Osteoblast (primary cell): ENCODE measurements around the gene FOS. TPM values are rescaled to one million over a fixed set of nuclear protein-coding genes. Genes with fewer than 3 reads are reported as not detected.

Experiments
- DNase-seq: peaks from one replicate; pipeline ENCODE4 v3.0.0; 2011; ENCODE audit warnings: low spot score, mixed read lengths; ENCODE audit not compliant: insufficient read length; ENCODE audit errors: missing footprints
- H2AFZ ChIP-seq: 2 replicates; pipeline ENCODE4 v1.6.0; 2011; ENCODE audit warnings: mild to moderate bottlenecking, low read length
- H3K27ac ChIP-seq: 2 replicates; pipeline ENCODE4 v1.5.1; 2011; ENCODE audit warnings: mild to moderate bottlenecking, low read depth, low read length, moderate library complexity
- H3K27me3 ChIP-seq: 2 replicates; pipeline ENCODE4 v1.6.0; 2012; ENCODE audit warnings: mild to moderate bottlenecking, control low read depth, inconsistent platforms, low read length, moderate library complexity; ENCODE audit not compliant: insufficient read depth
- H3K36me3 ChIP-seq: 2 replicates; pipeline ENCODE4 v1.5.1; 2011; ENCODE audit warnings: mild to moderate bottlenecking, low read length, control low read depth, moderate library complexity; ENCODE audit not compliant: insufficient read depth
- H3K4me1 ChIP-seq: 2 replicates; pipeline ENCODE4 v1.5.1; 2011; ENCODE audit warnings: mild to moderate bottlenecking, low read length, control low read depth, moderate library complexity; ENCODE audit not compliant: insufficient read depth
- H3K4me2 ChIP-seq: 2 replicates; pipeline ENCODE4 v1.6.0; 2011; ENCODE audit warnings: mild to moderate bottlenecking, low read length; ENCODE audit not compliant: insufficient read depth
- H3K4me3 ChIP-seq: fragments of 200-600 bp; sonication (generic); 3 replicates; pipeline ENCODE4 v1.5.1; 2012; ENCODE audit warnings: mild to moderate bottlenecking, low read length, inconsistent platforms; ENCODE audit not compliant: insufficient read depth
- H3K79me2 ChIP-seq: 2 replicates; pipeline ENCODE4 v1.6.0; 2012; ENCODE audit warnings: mild to moderate bottlenecking, low read length, control low read depth, inconsistent platforms; ENCODE audit not compliant: insufficient read depth
- H3K9me3 ChIP-seq: 2 replicates; pipeline ENCODE4 v1.5.1; 2011; ENCODE audit warnings: low read depth, low read length, control low read depth
- H4K20me1 ChIP-seq: 2 replicates; pipeline ENCODE4 v1.6.0; 2012; ENCODE audit warnings: mild to moderate bottlenecking, low read length, control low read depth; ENCODE audit not compliant: insufficient read depth
- CTCF ChIP-seq: IDR thresholded peaks from 2 replicates; pipeline ENCODE4 v1.5.1; 2011; ENCODE audit warnings: mild to moderate bottlenecking, low read depth, low read length, moderate library complexity; ENCODE audit errors: extremely low read depth
- total RNA-seq: library from RNA; depleted of rRNA; stranded (reverse); fragments of >200 nt; gene quantifications from 2 replicates; pipeline ENCODE4 v1.2.3, GENCODE V29; 2012

FOS gene
- total RNA-seq, 1 donor: 42.3 TPM

DNA sequence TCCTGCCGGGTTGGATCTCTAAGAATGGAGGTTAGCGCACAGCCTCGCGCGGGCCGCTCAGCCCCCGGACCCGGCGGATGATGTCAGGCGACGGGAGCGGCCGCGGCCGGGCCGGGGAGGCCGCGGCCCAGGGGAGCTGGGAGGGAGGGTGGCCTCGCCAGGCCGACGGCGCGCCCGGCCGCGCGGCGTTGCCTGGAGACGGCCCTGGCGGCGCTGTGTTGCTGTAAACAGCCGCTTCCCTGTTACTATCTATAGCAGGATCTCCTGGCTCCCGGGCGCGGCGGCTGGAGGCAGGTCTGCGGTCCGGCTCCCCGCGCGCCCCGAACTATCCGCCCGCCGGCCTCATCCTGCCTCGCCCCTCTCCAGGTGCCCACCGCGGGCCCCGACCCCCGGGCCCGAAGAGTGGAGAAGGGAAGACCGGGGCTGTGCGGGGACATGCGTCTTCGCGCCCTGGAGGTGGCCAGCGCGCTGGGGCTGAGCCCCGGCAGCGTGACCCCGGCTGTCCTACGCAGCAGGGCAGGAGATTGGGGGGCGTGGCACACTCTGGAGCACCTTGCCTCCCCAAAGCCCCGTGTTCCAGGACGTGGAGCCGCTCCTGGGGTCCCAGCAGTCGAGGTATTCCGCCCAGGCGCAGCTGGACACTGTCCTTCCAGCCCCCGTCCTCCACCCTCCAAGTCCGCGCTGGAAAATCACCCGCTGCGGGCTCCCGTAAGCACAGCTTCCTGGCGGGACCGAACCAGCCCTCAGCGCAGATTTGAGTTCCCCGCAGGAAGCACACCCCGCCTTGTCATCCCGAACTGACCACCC lies 1.4 kb upstream of the FOS start:
- no peak for TF ChIP-seq CTCF
- Histone ChIP-seq H3K79me2 (peaks cover 26% of the 10 kb centered on the region), H3K4me3 (peak overlapping the region; percentile 95), H3K9me3 (no peaks in the 10 kb centered on the region), H3K27ac (peak overlapping the region; percentile 99), H3K36me3 (peaks cover 25% of the 10 kb centered on the region), H3K4me1 (peaks cover 39% of the 10 kb centered on the region), H3K4me2 (peak overlapping the region; percentile 99), H3K27me3 (no peaks in the 10 kb centered on the region), H4K20me1 (peaks cover 29% of the 10 kb centered on the region), H2AFZ (peak overlapping the region; percentile 71)
- peak; percentile 97 for DNase-seq

DNA sequence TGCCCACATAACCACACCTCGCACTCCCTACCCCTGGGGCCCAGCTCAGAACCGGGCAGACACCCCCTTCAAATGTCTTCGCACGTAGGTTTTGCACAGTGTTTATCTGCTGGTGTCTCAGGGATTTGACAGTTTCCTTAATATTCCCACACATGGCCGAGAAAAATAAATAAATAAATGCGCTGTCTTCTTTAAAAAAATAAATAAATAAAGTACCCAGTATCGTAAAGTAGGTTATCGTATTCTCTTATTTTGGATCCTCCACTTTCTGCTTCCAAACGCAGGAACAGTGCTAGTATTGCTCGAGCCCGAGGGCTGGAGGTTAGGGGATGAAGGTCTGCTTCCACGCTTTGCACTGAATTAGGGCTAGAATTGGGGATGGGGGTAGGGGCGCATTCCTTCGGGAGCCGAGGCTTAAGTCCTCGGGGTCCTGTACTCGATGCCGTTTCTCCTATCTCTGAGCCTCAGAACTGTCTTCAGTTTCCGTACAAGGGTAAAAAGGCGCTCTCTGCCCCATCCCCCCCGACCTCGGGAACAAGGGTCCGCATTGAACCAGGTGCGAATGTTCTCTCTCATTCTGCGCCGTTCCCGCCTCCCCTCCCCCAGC lies 710 bp upstream of the FOS start:
- peak overlapping the region; percentile 99 for H3K27ac ChIP-seq
- peak; percentile 85 for DNase-seq
- H3K27me3 ChIP-seq: no peaks in the 10 kb centered on the region
- H3K4me3 ChIP-seq: peak overlapping the region; percentile 95
- H3K4me1 ChIP-seq: peaks cover 39% of the 10 kb centered on the region
- H3K4me2 ChIP-seq: peak overlapping the region; percentile 99
- H2AFZ ChIP-seq: peak overlapping the region; percentile 71
- H3K9me3 ChIP-seq: no peaks in the 10 kb centered on the region
- H3K79me2 ChIP-seq: peaks cover 26% of the 10 kb centered on the region
- H3K36me3 ChIP-seq: peaks cover 25% of the 10 kb centered on the region
- TF ChIP-seq CTCF: no peak
- peaks cover 29% of the 10 kb centered on the region for H4K20me1 ChIP-seq

DNA sequence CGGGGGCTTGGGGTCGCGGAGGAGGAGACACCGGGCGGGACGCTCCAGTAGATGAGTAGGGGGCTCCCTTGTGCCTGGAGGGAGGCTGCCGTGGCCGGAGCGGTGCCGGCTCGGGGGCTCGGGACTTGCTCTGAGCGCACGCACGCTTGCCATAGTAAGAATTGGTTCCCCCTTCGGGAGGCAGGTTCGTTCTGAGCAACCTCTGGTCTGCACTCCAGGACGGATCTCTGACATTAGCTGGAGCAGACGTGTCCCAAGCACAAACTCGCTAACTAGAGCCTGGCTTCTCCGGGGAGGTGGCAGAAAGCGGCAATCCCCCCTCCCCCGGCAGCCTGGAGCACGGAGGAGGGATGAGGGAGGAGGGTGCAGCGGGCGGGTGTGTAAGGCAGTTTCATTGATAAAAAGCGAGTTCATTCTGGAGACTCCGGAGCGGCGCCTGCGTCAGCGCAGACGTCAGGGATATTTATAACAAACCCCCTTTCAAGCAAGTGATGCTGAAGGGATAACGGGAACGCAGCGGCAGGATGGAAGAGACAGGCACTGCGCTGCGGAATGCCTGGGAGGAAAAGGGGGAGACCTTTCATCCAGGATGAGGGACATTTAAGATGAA lies 630 bp downstream of the FOS start:
- no peaks in the 10 kb centered on the region for H3K9me3 ChIP-seq
- DNase-seq: peak; percentile 92
- peak overlapping the region; percentile 99 for H3K4me2 ChIP-seq
- TF ChIP-seq CTCF: no peak
- peaks cover 28% of the 10 kb centered on the region for H3K4me1 ChIP-seq
- peaks cover 25% of the 10 kb centered on the region for H3K36me3 ChIP-seq
- peak overlapping the region; percentile 95 for H3K4me3 ChIP-seq
- peak overlapping the region; percentile 99 for H3K27ac ChIP-seq
- H3K27me3 ChIP-seq: no peaks in the 10 kb centered on the region
- peaks cover 29% of the 10 kb centered on the region for H4K20me1 ChIP-seq
- peaks cover 26% of the 10 kb centered on the region for H3K79me2 ChIP-seq
- no peak overlapping the region for H2AFZ ChIP-seq
